ENCODE data around the gene SUPT6H.

- TF ChIP-seq CTCF (conservative IDR thresholded peaks at IDR 0.05), result no peak
- no peak for TF ChIP-seq EZH2 (IDR thresholded peaks at IDR 0.05; ENCODE audit: low read depth)
These were observed 84.6 kb downstream of the SUPT6H start for GRCh38 chr17:28746611-28747050.
